PC-3 (cell line): Measurements from ENCODE around the gene ASXL1. TPM values are rescaled to one million over a fixed set of nuclear protein-coding genes. Genes with fewer than 3 reads are reported as not detected.

ENCODE experiments used
- ATAC-seq: fragments of 200-7000 bp; cut with Tn5 transposase; 2 replicates; pipeline ENCODE4 v1.9.1; 2020; ENCODE audit warnings: mild to moderate bottlenecking, moderate library complexity
- BruUV-seq: library from RNA; stranded (reverse); fragments of 400-500 nt; replicated peaks from 2 replicates; lab custom pipeline; 2021; lab: Mats Ljungman, UMichigan
- CTCF ChIA-PET: fragments of 300-600 bp; sonication (Branson Sonifier 250); formaldehyde crosslinking; loops from one replicate; lab custom pipeline; 2022; ENCODE audit warnings: antibody characterized with exemption; lab: Charles Lee
- POLR2A ChIA-PET: fragments of 300-600 bp; sonication (Branson Sonifier 250); formaldehyde crosslinking; loops from one replicate; lab custom pipeline; 2022; ENCODE audit warnings: antibody characterized with exemption; ENCODE audit not compliant: unreplicated experiment; lab: Charles Lee
- DNase-seq: peaks from one replicate; pipeline ENCODE4 v3.0.0-alpha.2; 2015
- H2AFZ ChIP-seq: fragments of 300-600 bp; sonication (generic); 2 replicates; pipeline ENCODE4 v1.6.0; 2016; ENCODE audit warnings: antibody characterized with exemption, low read length
- H3F3A ChIP-seq: fragments of 300-600 bp; sonication (generic); one replicate; pipeline ENCODE4 v1.6.0; 2017; ENCODE audit warnings: antibody characterized with exemption, low read length, control low read depth, mild to moderate bottlenecking; ENCODE audit not compliant: unreplicated experiment
- H3K27ac ChIP-seq: fragments of 300-600 bp; sonication (generic); 2 replicates; pipeline ENCODE4 v1.5.1; 2016; ENCODE audit warnings: mild to moderate bottlenecking, low read length
- H3K27me3 ChIP-seq: fragments of 300-600 bp; sonication (generic); 2 replicates; pipeline ENCODE4 v1.6.1; 2016; ENCODE audit warnings: low read length, mixed read lengths
- H3K36me3 ChIP-seq: fragments of 300-600 bp; sonication (generic); 2 replicates; pipeline ENCODE4 v1.6.1; 2016; ENCODE audit warnings: low read depth, mixed run types, low read length, mixed read lengths
- H3K4me1 ChIP-seq: fragments of 300-600 bp; sonication (generic); 2 replicates; pipeline ENCODE4 v1.5.1; 2016; ENCODE audit warnings: low read length; ENCODE audit not compliant: insufficient read depth
- H3K4me2 ChIP-seq: fragments of 300-600 bp; sonication (generic); 2 replicates; pipeline ENCODE4 v1.6.0; 2016; ENCODE audit warnings: low read length
- H3K4me3 ChIP-seq: fragments of 300-600 bp; sonication (generic); 2 replicates; pipeline ENCODE4 v1.5.1; 2016; ENCODE audit warnings: mild to moderate bottlenecking, low read length, mixed read lengths
- H3K79me2 ChIP-seq: fragments of 300-600 bp; sonication (generic); 2 replicates; pipeline ENCODE4 v1.6.1; 2017; ENCODE audit warnings: low read length, mixed read lengths
- H3K9ac ChIP-seq: fragments of 300-600 bp; sonication (generic); 2 replicates; pipeline ENCODE4 v1.6.0; 2016; ENCODE audit warnings: mild to moderate bottlenecking, low read length
- H3K9me2 ChIP-seq: fragments of 300-600 bp; sonication (generic); replicated peaks from 2 replicates; pipeline ENCODE4 v1.6.1; 2016; ENCODE audit warnings: mixed run types, low read length, mixed read lengths
- H3K9me3 ChIP-seq: fragments of 300-600 bp; sonication (generic); 2 replicates; pipeline ENCODE4 v1.6.1; 2016; ENCODE audit warnings: low read length, mixed read lengths
- H4K20me1 ChIP-seq: fragments of 300-600 bp; sonication (generic); 2 replicates; pipeline ENCODE4 v1.6.1; 2016; ENCODE audit warnings: low read length, mixed read lengths
- CTCF ChIP-seq: fragments of 300-600 bp; sonication (generic); conservative IDR thresholded peaks from 2 replicates; pipeline ENCODE4 v1.5.1; 2017; ENCODE audit warnings: antibody characterized with exemption, low read depth, mild to moderate bottlenecking, low read length
- EZH2 ChIP-seq: fragments of 300-600 bp; sonication (generic); IDR thresholded peaks from one replicate; pipeline ENCODE4 v1.6.1; 2017; ENCODE audit warnings: antibody characterized with exemption, mild to moderate bottlenecking, low read length; ENCODE audit not compliant: unreplicated experiment
- EZH2phosphoT487 ChIP-seq: fragments of 300-600 bp; sonication (generic); IDR thresholded peaks from 2 replicates; pipeline ENCODE4 v1.6.1; 2018; ENCODE audit warnings: mild to moderate bottlenecking, antibody characterized with exemption, low read length, borderline replicate concordance
- intact Hi-C: fragments of 100-400 bp; cut with micrococcal nuclease; formaldehyde crosslinking; loops from 2 replicates; pipeline ENCODE4 v1.9.0; 2023
- total RNA-seq: library from RNA; depleted of rRNA; stranded (reverse); fragments of >200 nt; gene quantifications from 2 replicates; pipeline ENCODE4 v1.2.3, GENCODE V29; 2014

The ASXL1 gene
- total RNA-seq, 1 experiment from 2014 or later = 42.8 TPM

- ChIA-PET CTCF (no interaction called here), POLR2A (no interaction called here)
- Histone ChIP-seq H3K4me2 (peak overlapping the region; percentile 82), H3K9me3 (no peaks in the 10 kb centered on the region), H3K4me3 (peak overlapping the region; percentile 69), H3K27me3 (no peaks in the 10 kb centered on the region), H3K79me2 (no peaks in the 10 kb centered on the region), H3K9ac (no peak overlapping the region), H2AFZ (peak overlapping the region; percentile 66), H3K27ac (no peak overlapping the region), H3K4me1 (peaks cover 3% of the 10 kb centered on the region; the same call in 1 of the 2 replicates), H3F3A (no peaks in the 10 kb centered on the region), H4K20me1 (no peaks in the 10 kb centered on the region), H3K36me3 (no peaks in the 10 kb centered on the region), H3K9me2 (no peaks in the 10 kb centered on the region)
- ATAC-seq (peak; percentile 64), DNase-seq (peak; percentile 55)
- TF ChIP-seq CTCF = peak; percentile 86
- TF ChIP-seq EZH2phosphoT487 = no peak
- intact Hi-C loops = no loop called here
- no TSS peak for BruUV-seq
These were observed 98.8 kb downstream of the ASXL1 start for GRCh38 chr20:32456869-32457478.

- TF ChIP-seq CTCF (no peak), EZH2phosphoT487 (no peak), EZH2 (no peak)
- DNase-seq = peak; percentile 68
- peak overlapping the region; percentile 69 for H3K4me3 ChIP-seq
- H3K4me2 ChIP-seq = peak overlapping the region; percentile 82
- H3K27ac ChIP-seq = no peak overlapping the region
- H3K36me3 ChIP-seq = no peaks in the 10 kb centered on the region
- peak overlapping the region; percentile 66 for H2AFZ ChIP-seq
- BruUV-seq = no TSS peak
- H3F3A ChIP-seq = no peaks in the 10 kb centered on the region
- H3K9me2 ChIP-seq = no peaks in the 10 kb centered on the region
- peak; percentile 94 for ATAC-seq
- H3K4me1 ChIP-seq = peaks cover 3% of the 10 kb centered on the region; the same call in 1 of the 2 replicates
- no peak overlapping the region for H3K9ac ChIP-seq
- H3K27me3 ChIP-seq = no peaks in the 10 kb centered on the region
- H3K9me3 ChIP-seq = no peaks in the 10 kb centered on the region
- intact Hi-C loops = no loop called here
- H3K79me2 ChIP-seq = no peaks in the 10 kb centered on the region
- H4K20me1 ChIP-seq = no peaks in the 10 kb centered on the region
- ChIA-PET CTCF (no interaction called here), POLR2A (no interaction called here)
These were observed 99.4 kb downstream of the ASXL1 start for GRCh38 chr20:32457479-32457986.
